ENCODE measurements around the gene CD63.

The CD63 gene

DNA sequence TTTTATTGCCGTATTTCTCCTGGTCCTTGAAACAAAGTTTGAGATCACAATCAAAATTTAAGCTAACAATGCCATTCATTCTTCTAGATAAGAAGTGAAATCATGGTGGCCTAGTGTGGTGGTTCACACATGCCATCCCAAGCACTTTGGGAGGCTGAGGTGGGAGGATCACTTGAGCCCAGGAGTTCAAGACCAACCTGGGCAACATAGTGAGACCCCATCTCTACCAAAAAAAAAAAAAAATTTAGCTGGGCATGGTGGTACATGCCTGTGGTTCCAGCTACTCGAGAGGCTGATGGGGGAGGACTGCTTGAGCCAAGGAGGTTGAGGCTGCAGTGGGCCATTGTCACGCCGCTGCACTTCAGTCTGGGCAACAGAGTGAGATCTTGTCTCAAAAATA, 38.3 kb upstream of the CD63 start:
- Histone ChIP-seq H3K4me2 (ENCODE audit: low read length) (no peak overlapping the region), H3K9me2 (ENCODE audit: low read depth, low read length) (no peaks in the 10 kb centered on the region), H3K4me1 (ENCODE audit: insufficient read depth, low read length, severe bottlenecking) (no peaks in the 10 kb centered on the region), H3K4me3 (ENCODE audit: low read depth, low read length, poor library complexity, severe bottlenecking) (no peak overlapping the region), H3F3A (ENCODE audit: insufficient read depth, low read length) (no peaks in the 10 kb centered on the region), H3K36me3 (ENCODE audit: insufficient read depth, low read length) (peaks cover 64% of the 10 kb centered on the region), H2AFZ (ENCODE audit: low read length) (no peak overlapping the region), H3K27ac (ENCODE audit: low read depth, low read length, poor library complexity, severe bottlenecking) (no peak overlapping the region), H3K27me3 (ENCODE audit: insufficient read depth, low read length) (no peaks in the 10 kb centered on the region), H3K9ac (ENCODE audit: low read length) (no peak overlapping the region), H4K20me1 (ENCODE audit: insufficient read depth, low read length) (no peaks in the 10 kb centered on the region), H3K9me3 (ENCODE audit: low read length) (no peaks in the 10 kb centered on the region), H3K79me2 (ENCODE audit: insufficient read depth, low read length) (no peaks in the 10 kb centered on the region)
- TF ChIP-seq EZH2 (IDR thresholded peaks at IDR 0.05; ENCODE audit: borderline replicate concordance, low read length) (no peak), CTCF (IDR thresholded peaks at IDR 0.05; ENCODE audit: low read length) (no peak)

- Histone ChIP-seq H3F3A (ENCODE audit: insufficient read depth, low read length) (no peaks in the 10 kb centered on the region), H3K79me2 (ENCODE audit: insufficient read depth, low read length) (no peaks in the 10 kb centered on the region), H3K4me2 (ENCODE audit: low read length) (no peak overlapping the region), H3K27me3 (ENCODE audit: insufficient read depth, low read length) (no peaks in the 10 kb centered on the region), H4K20me1 (ENCODE audit: insufficient read depth, low read length) (no peaks in the 10 kb centered on the region), H3K9me3 (ENCODE audit: low read length) (no peaks in the 10 kb centered on the region), H3K4me3 (ENCODE audit: low read depth, low read length, poor library complexity, severe bottlenecking) (no peak overlapping the region), H3K9me2 (ENCODE audit: low read depth, low read length) (no peaks in the 10 kb centered on the region), H3K27ac (ENCODE audit: low read depth, low read length, poor library complexity, severe bottlenecking) (no peak overlapping the region), H2AFZ (ENCODE audit: low read length) (no peak overlapping the region), H3K4me1 (ENCODE audit: insufficient read depth, low read length, severe bottlenecking) (no peaks in the 10 kb centered on the region), H3K36me3 (ENCODE audit: insufficient read depth, low read length) (peaks cover 63% of the 10 kb centered on the region), H3K9ac (ENCODE audit: low read length) (no peak overlapping the region)
- no peak for TF ChIP-seq CTCF (IDR thresholded peaks at IDR 0.05; ENCODE audit: low read length)
- no peak for TF ChIP-seq EZH2 (IDR thresholded peaks at IDR 0.05; ENCODE audit: borderline replicate concordance, low read length)
Measured at GRCh38 chr12:55765736-55766290, 37.0 kb upstream of the CD63 start.

DNA sequence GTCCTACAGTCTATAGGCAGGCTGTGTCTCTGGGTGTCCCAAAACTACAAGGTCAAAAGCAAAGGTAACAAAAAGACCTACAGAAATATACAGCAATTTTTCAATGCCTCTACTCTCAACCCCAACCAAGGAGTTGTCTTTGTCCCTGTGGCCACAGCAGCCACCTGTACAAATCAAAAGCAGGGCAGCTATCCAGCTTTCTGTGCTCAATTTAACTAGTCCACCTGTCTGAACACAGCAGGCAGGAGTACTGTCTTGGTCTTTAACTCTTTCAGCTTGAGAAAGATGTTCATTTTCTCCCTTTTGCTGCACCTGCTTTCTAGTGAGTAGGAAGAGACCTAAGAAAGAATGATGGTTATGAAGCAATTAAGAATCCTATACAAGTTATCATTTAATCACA, 33.8 kb upstream of the CD63 start:
- no peaks in the 10 kb centered on the region for H4K20me1 ChIP-seq (ENCODE audit: insufficient read depth, low read length)
- no peak overlapping the region for H3K9ac ChIP-seq (ENCODE audit: low read length)
- H2AFZ ChIP-seq (ENCODE audit: low read length) = no peak overlapping the region
- H3K9me3 ChIP-seq (ENCODE audit: low read length) = no peaks in the 10 kb centered on the region
- TF ChIP-seq CTCF (IDR thresholded peaks at IDR 0.05; ENCODE audit: low read length) (no peak), EZH2 (IDR thresholded peaks at IDR 0.05; ENCODE audit: borderline replicate concordance, low read length) (no peak)
- no peak overlapping the region for H3K4me2 ChIP-seq (ENCODE audit: low read length)
- no peak overlapping the region for H3K27ac ChIP-seq (ENCODE audit: low read depth, low read length, poor library complexity, severe bottlenecking)
- H3K9me2 ChIP-seq (ENCODE audit: low read depth, low read length) = no peaks in the 10 kb centered on the region
- H3K4me1 ChIP-seq (ENCODE audit: insufficient read depth, low read length, severe bottlenecking) = no peaks in the 10 kb centered on the region
- H3K4me3 ChIP-seq (ENCODE audit: low read depth, low read length, poor library complexity, severe bottlenecking) = no peak overlapping the region
- no peaks in the 10 kb centered on the region for H3K27me3 ChIP-seq (ENCODE audit: insufficient read depth, low read length)
- no peaks in the 10 kb centered on the region for H3K79me2 ChIP-seq (ENCODE audit: insufficient read depth, low read length)
- H3F3A ChIP-seq (ENCODE audit: insufficient read depth, low read length) = no peaks in the 10 kb centered on the region
- peaks cover 77% of the 10 kb centered on the region for H3K36me3 ChIP-seq (ENCODE audit: insufficient read depth, low read length)
